HG02870 (cell line): ENCODE measurements around the gene KRCC1.

Experiments used
- ATAC-seq: cut with Tn5 transposase; IDR thresholded peaks from one replicate; pipeline ENCODE4 v1.9.1; 2021; ENCODE audit warnings: mild to moderate bottlenecking, moderate library complexity; ENCODE audit not compliant: unreplicated experiment

Gene KRCC1

DNA sequence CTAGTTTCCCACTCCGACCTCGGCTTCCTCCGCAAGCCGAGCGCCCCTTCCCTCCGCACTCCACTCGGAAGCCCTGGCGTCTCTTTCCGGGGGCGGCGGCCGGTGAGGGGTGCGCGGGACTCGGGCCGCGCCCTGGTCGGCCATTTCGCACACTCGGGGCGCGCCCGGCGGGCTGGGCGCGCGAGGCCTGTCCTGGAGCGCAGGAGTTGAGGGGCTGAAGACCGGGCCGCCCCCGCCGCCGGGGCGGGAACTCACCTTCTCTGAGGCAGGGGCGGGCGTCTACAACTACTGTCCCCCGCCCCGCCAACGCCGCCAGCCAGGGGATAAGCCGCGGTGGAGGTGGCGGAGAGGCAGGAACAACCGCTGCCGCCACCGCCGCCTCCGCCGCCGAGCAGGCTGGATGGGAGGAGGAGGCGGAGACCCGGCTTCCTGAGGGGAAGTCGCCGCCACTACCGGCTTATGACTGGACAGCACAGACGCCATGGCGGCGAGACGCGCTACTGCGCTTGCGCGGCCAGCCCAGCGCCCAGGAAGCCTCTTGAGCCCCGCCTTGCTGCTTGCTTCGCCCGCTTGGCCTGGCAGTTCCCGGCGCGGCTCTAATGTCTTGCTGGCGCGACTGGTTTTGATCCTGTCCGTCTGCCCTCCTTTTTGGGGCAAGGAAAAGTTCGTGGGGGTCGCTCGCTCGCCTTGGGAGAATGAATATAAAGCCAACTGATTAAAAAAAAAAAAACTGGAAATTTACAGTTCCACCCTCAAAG, at the start of gene KRCC1:
KRCC1 (minus strand) TSS at position 413 of the 758 bp plus-strand sequence. CDS start 27,220 bp downstream, outside the sequence.
- ATAC-seq: peak; percentile 93

DNA sequence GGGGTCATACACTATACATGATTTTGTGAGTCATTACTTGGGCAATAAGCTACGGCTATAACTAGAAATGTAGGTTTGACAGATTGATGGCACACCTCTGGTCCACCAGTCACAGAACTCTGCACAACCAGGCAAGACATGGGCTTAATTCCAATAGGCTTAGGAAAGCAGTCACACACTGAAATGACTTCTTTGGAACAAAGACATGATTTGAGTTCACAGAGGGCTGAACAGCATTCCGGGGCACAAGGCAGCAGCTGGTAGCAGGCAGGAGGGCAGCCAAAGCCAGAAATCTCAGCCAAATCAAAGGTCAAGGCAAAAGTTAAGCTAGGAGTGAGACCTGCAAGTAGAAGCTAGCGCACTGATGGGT, 44.9 kb upstream of the KRCC1 start:
- no peak for ATAC-seq

DNA sequence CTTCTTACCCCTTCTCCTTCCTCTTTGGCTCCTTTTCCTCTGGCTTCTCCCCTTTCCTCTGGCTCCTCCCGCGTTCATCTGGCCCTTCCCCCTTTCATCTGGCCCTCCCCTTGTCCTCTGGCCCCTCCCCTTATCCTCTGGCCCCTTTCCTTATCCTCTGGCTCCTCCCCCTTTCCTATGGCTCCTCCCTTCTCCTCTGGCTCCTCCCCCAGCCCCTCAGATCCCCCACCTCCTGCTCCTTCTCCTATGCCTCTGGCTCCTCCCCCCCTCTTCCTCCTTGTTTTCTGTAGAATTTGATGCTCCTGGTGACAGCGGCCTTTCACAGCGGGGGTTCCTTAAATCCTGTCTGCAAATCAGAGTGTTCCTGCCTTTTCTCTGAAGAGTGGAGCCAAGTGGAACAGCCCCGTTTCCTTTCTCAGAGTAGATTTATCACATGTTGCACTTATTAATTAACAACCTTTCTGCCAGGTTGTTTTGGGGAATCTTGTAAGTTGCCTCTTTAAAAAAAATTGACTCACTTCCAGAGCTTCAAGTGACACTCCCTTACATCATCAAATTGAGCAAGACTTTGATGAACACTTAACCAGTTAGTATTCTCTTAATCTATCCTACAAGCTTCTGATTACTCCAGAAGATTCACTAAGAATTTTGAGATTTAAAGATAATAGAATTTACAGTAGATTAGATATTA, 44.4 kb upstream of the KRCC1 start:
- no peak for ATAC-seq

DNA sequence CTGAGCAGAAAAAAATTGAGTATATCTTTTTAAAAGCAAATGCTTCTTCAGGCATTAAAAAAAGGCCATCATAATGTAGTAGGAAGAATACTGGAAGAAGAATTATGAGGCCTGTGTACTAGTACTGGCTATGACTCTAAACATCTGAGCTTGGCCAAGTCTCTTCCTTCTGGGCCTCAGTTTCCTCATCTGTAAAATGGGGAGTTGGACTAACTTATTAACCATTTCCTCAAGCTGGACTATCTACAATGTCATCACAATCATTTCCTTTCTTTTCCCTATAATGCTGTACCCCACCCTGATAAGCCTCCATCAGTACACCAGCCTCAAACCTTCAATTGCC, 42.9 kb upstream of the KRCC1 start:
- ATAC-seq: no peak

DNA sequence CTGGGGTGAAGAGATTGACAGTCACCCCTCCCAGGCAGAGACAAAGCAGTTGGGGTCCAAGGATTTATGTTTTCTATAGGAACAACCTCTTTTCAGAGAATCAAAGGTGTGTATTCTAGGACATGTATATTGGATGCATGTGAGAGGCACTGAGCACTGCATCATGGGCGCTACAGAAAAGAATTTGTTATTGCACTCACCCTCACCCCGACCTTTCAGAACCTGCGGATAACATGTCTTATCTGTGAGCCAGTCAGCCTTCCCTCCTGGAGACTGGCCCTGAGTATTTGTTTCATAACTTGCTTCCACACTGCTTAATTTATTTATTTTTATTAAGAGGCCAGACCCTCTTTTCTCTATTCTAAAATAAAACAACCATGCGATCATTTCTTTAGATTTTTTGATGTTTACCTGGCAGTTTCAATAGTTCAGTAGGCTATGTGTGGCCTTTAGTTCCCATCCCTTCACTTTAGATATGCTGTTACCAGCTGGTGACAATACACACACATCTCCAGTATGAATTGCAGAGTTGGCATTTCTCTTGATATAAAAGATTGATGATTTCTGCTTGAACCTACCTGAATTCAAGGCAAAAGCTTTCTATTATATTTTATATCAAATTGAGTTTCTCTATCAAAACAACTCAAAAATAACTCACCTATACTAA, 42.4 kb upstream of the KRCC1 start:
- no peak for ATAC-seq

DNA sequence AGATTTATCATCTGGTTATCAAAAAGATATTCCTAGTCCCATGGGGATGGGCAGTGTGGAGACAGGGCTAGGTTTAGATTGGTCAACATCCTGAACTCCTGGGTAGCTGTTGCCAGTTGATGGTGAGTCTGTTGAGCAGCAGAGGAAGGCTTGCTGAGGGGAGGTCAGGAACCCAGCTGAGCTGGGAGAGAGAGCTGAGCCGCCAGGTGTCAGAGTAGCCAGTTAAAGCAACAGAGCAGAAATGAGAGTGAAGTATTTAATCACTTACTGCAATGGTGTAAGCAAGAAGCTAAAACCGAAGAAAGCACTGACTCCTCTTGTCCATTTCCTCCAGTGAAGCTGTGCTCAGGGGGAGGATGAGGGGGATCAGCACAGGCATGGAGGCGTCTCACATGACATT, 41.6 kb upstream of the KRCC1 start:
- ATAC-seq: no peak

DNA sequence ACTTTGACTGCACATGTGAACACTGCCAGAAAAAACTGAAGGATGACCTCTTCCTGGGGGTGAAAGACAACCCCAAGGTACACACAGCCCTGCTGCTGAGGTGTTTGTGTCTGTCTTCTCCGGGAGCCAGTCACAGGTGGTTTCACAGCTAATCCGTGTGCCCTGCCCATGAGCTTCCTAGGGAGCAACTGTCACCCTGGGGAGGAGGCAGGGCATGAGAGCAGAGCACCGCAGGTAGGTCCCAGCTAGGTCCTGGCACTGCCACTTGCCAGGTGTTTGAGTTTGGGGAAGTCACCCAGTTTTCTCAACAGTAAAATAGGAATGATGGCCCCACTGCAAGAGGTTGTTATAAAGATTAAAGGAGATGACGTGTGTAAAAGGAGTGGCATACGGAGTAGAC, 41.1 kb upstream of the KRCC1 start:
- no peak for ATAC-seq

DNA sequence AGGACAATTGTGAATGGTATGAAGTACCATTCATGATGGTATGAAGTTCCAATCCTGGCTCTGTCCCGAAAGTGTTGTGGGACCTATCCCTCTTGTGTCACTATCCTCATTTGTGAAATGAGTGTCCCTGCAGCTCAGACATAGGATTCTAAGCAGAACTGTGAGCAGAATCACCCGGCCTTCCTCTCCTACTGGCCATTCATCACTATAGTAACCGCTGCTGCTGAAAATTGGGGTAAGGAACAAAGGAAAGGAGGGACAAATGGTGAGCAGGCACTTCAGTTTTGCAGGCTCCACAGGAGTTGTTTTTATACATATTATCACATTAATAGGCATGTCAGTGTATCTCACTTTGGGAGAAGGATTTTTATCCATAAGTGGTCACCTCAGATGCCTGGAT, 39.4 kb upstream of the KRCC1 start:
- no peak for ATAC-seq

DNA sequence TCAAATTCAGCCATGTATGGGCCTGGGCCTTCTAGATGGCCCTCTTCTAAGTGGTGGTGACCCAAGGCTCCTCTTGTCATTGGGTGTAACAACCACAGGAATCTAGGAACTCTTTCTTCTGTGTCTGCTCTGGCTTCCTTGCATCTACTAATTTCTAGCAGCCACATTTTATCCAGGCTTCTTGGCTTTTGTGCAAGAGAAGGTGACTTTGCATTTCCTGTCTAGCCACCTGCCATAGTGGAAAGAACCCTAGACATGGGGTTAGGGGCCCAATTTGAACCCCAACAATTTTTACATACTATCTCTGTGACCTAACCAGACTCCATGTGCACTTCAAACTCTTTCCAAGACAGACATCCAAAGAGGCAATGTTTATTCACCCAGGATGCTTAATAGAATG, 37.2 kb upstream of the KRCC1 start:
- ATAC-seq: no peak

DNA sequence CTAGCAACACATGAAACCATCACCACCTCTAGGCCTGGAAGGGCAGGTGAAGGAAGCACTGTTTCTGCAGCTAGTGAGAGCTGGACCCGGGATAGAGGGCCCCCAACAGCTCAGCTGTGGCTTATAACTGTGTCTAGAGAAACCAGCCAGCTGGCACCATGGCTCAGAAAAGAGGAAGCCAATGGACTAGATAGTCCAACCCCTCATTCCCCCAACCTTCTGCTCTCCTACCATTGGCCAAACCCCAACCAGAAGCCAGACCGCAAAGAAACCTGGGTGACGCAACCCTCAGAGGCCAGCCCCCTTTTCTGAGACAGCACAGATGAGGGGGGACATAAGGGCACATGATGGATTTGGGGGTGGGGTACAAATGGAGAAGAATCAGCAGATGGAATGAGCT, 36.4 kb upstream of the KRCC1 start:
- no peak for ATAC-seq

DNA sequence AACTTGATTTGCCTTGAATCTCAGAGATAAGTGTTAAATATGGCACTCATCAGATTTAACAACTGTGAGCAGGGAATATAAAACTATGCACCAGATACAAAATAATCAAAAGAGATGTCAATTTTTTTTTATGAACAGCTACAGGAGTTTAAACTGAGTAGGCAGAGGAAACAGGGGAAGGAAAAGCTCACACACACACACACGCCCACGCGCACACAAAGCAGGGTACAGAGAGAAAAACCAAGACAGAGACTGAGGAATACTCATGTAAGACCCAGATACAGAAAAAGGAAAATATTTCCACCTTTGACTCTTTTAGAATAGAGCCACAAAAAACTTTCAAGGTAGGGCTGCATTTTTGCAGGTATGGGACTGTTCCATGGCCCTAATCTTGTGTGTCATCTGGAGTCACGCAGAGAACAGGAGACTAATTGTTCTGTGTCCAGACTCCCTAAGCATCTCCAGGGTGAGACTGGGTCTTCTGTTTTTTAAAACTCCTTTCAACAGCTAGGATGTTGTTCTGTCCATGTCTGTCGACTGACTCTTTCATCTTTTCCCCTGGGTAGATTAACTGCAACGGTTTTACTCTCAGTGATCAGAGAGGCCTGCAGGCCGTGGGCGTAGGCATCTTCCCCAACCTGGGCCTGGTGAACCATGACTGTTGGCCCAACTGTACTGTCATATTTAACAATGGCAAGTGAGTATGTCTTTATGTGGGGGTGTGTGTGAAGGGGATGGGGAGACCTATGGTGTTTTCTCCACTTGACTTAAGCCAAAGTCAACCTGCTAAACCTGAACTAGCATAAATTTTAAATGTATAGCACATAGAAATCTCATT, 35.1 kb upstream of the KRCC1 start:
- no peak for ATAC-seq

DNA sequence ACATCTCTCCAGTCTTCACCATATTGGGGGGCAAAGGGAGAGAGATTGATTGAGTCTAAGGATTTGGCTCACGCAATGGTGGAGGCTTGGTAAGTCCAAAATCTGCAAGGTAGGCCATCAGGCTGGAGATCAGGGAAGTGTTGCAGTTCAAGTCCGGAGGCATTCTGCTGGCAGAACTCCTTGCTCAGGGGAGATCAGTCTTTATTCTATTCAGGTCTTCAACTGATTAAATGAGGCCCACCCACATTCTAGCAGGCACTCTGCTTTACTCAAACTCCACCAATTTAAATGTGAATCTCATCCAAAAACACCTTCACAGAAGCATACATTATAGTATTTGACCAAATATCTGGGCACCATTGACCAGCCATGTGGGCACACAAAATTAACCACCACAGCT, 33.4 kb upstream of the KRCC1 start:
- no peak for ATAC-seq

DNA sequence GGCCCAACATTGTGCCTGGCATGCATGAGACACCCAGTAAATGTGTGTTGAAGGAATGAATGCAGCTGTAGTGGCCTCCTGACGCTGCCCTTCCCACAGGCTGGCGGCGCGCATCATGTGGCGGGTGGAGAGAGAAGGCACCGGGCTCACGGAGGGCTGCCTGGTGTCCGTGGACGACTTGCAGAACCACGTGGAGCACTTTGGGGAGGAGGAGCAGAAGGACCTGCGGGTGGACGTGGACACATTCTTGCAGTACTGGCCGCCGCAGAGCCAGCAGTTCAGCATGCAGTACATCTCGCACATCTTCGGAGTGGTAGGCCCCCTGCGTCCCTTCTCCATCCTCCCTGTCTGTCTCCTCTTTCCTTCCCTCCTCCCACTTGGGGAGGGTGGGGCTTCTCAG, 32.2 kb upstream of the KRCC1 start:
- no peak for ATAC-seq

DNA sequence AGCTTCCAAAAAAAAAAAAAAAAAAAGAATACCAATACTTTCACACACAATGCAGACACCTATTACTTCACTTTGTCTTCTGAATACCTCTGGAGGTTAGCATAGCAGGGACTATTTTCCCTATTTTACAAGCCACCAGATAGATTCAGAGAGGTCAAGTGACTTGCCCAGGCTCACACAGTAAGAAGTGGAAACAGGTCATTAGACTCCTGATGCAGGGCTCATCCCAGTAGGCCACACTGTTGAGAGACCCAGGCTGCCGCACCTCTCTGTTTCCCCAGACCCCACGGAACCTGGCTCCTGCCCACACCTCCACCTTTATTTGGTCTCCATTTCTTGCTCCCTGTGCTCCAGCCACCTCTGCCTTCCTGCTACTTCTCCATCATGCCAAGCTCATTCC, 31.5 kb upstream of the KRCC1 start:
- no peak for ATAC-seq

DNA sequence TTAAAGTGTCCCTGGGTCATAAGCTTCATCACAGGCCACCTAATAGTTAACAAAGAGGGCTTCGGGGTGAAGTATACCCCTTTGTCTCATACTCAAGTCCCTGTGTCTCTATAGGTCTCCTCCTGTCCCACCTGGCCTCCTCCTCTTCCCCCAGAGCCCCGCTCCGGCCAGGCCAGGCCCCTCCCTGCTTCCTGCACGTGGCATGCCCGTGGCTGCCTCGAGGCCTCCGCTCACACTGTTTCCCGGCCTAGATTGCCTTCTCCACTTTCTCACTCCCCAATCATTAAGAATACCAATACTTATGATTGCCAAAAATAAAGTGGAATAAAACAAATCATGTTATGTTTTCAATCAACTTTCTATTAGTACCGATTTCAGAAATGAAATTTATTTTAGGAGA, 30.8 kb upstream of the KRCC1 start:
- ATAC-seq: no peak

DNA sequence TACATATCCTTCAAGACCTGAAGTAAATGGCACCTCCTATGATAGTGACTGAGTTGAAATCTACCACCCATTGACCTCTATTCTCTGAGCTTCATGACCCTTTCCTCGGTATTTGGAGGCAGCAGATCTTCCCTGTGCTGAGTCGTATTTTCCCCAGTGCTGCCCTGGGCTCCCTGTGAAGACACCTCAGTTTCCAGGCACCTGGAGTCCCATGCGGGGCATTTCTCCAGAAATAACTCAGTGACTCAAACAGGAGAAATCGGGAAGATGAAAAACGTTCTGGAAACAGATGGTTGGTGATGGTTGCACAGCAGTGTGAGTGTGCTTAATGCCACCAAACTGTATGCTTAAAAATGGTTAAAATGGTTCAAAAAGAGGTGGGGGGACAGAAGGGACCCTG, 30.0 kb upstream of the KRCC1 start:
- ATAC-seq: no peak

DNA sequence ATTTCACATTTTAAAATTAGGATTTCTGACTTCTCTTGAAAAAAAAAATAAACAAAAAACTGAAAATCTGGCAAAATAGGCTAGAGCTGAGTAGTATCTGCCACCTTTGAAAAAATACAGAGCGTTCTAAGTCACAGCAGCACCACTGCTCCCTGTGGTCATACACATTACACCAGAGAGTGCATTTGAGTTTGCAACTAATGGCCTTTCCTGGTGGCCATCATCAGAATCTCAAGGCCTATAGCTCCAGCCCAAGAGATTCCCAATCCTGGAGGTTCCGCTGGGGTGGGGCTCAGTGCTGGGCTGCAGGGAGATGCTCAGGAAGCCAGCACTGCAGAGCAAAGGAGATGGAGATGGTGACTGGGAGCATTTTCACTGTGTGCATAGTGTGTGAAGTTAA, 29.5 kb upstream of the KRCC1 start:
- no peak for ATAC-seq

DNA sequence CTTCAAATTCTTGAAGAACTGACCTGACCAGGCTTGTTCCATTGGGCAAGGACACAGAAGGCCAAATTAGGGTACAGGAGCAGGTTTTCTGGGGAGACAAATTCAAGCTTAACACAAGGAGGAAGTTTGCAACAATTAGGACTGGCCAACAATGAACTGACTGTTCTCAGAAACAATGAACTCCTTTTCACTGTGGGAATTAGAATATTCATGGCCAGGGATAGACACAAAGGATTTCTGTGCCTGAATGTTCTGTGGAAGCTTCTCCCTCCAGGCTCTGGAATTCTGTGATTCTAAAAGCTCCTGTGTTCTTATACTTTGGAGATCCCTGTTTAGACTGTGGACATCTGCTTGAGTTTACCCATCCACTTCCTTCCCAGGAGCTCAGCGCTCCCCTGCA, 27.2 kb upstream of the KRCC1 start:
- no peak for ATAC-seq

DNA sequence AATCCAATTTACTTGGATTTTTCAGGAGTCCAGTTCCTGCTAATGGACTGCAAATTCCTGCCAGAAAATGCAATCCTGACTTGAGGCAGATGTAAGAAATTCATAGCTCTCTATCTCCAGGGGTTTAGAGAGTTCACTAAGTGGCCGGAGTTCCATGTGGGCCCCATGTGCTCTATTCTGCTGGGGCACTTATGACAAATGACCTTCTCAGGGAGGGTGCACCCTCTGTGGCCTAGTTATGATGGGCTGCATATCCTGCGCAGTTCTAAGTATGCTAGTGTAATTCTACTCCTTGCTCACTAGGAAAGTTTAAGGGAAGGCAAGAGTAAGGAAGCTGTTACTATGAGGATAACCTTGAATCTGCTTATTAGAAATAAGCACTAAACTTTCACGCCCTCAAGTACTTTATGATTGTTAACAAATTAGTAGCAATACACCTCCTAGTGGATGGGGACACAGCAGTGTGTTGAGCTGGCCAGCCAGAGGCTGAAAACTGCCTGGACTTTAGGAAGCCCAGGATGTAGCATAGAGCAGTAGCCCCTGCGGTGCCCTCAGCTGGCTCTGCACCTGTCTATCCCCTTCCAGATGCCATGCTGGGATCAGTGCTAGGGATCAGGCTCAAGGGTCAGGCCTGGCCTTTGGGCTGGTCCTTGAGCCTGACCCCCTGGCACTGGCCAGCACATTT, 26.5 kb upstream of the KRCC1 start:
- no peak for ATAC-seq

DNA sequence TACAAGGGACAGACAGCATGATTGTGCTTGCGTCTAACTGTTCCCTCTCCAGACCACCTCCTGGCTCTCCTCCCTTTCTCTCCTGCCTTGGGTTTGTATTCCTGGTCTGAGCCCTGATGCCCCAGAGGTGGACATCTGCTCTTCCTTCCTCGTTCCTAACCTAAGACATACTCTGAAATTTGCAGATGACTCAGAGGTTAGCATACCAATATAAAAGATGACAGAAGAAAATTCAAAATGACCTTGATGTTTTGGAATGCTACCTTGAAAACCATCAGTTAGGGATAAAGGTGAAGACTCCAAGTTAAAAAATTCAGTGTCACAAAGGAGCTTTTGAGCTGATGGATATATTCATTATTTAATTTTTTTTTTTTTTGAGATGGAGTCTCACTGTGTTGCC, 25.0 kb upstream of the KRCC1 start:
- ATAC-seq: no peak

DNA sequence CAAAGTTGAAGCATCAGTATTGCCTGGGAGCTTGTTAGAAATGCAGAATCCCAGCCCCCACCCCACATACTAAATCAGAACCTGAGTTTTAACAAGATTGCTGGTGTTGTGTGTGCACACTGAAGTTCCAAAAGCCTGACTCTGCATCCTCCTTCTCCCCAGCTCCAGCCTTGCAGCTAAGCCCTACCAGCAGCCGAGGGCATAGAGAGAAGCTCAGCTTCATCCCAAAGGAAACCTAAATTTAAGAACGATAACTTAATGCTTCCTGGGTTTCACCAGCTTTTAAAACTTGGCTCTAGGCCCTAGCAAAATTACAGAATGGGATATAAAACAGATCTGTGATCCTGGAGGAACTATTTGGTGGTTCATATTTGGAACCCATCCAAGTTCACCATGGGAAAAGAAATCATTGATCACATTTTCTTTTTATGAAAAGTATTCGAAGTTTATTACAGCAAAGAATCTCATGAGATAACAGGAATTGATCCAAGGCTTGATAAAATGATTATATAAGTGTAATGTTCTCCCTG, 23.1 kb upstream of the KRCC1 start:
- ATAC-seq: no peak
